ENCODE measurements around the gene IFIH1.

Gene IFIH1

GRCh38 chr2:162298669-162299335 lies 19.7 kb downstream of the IFIH1 start:
- no peak for DNase-seq

GRCh38 chr2:162297925-162298552 lies 20.4 kb downstream of the IFIH1 start:
- Histone ChIP-seq H3K4me1 (peaks cover 0 to 10% (median 1%) of the 10 kb centered on the region in 4 donors), H3K36me3 (peaks cover 0 to 10% (median 0%) of the 10 kb centered on the region in 3 donors), H3K27me3 (no peaks in the 10 kb centered on the region), H3K9me3 (no peaks in the 10 kb centered on the region), H3K27ac (no peak overlapping the region), H3K4me3 (no peak overlapping the region)
- DNase-seq, result peak in 1 of 2 donors; percentile 68
- intact Hi-C loops (cut with DNase I; ENCODE audit: low total_unique reads), result loop anchor here (2.0 kb wide), 1 partner anchor 77 kb away; no protein-coding TSS in a partner anchor
- TF ChIP-seq CTCF (IDR thresholded peaks at IDR 0.05), result peak; percentile 81 to 82

More at GRCh38 chr2:162298669-162299335, 19.7 kb downstream of the IFIH1 start:
- intact Hi-C loops (cut with DNase I; ENCODE audit: low total_unique reads), result loop anchor here (2.0 kb wide), 1 partner anchor 78 kb away; no protein-coding TSS in a partner anchor
- H3K27ac ChIP-seq, result no peak overlapping the region
- H3K36me3 ChIP-seq, result peaks cover 0 to 10% (median 0%) of the 10 kb centered on the region in 3 donors
- no peak for TF ChIP-seq CTCF (IDR thresholded peaks at IDR 0.05)
- no peaks in the 10 kb centered on the region for H3K9me3 ChIP-seq
- H3K27me3 ChIP-seq, result no peaks in the 10 kb centered on the region
- H3K4me3 ChIP-seq, result no peak overlapping the region
- H3K4me1 ChIP-seq, result peaks cover 0 to 3% (median 0%) of the 10 kb centered on the region in 4 donors

GRCh38 chr2:162295009-162295408 lies 23.5 kb downstream of the IFIH1 start:
- H3K36me3 ChIP-seq, result peaks cover 0 to 10% (median 4%) of the 10 kb centered on the region in 3 donors
- intact Hi-C loops (cut with DNase I; ENCODE audit: low total_unique reads), result no loop called here
- no peak for DNase-seq

GRCh38 chr2:162293122-162293786 lies 25.2 kb downstream of the IFIH1 start:
- no peak overlapping the region for H3K27ac ChIP-seq
- DNase-seq, result no peak
- H3K4me1 ChIP-seq, result peaks cover 0 to 10% (median 1%) of the 10 kb centered on the region in 4 donors
- H3K27me3 ChIP-seq, result no peaks in the 10 kb centered on the region
- H3K4me3 ChIP-seq, result no peak overlapping the region
- H3K9me3 ChIP-seq, result no peaks in the 10 kb centered on the region
- no peak for TF ChIP-seq CTCF (IDR thresholded peaks at IDR 0.05)
- intact Hi-C loops (cut with DNase I; ENCODE audit: low total_unique reads), result no loop called here
- peaks cover 3 to 4% (median 4%) of the 10 kb centered on the region in 3 donors for H3K36me3 ChIP-seq

More at GRCh38 chr2:162295009-162295408, 23.5 kb downstream of the IFIH1 start:
- H3K27ac ChIP-seq, result no peak overlapping the region
- peaks cover 0 to 10% (median 1%) of the 10 kb centered on the region in 4 donors for H3K4me1 ChIP-seq
- H3K4me3 ChIP-seq, result no peak overlapping the region
- H3K9me3 ChIP-seq, result no peaks in the 10 kb centered on the region
- no peak for TF ChIP-seq CTCF (IDR thresholded peaks at IDR 0.05)
- no peaks in the 10 kb centered on the region for H3K27me3 ChIP-seq

GRCh38 chr2:162291748-162292147 lies 26.7 kb downstream of the IFIH1 start:
- TF ChIP-seq CTCF (IDR thresholded peaks at IDR 0.05), result no peak
- intact Hi-C loops (cut with DNase I; ENCODE audit: low total_unique reads), result no loop called here
- H3K27ac ChIP-seq, result no peak overlapping the region
- no peaks in the 10 kb centered on the region for H3K9me3 ChIP-seq
- peaks cover 7 to 18% (median 15%) of the 10 kb centered on the region in 3 donors for H3K36me3 ChIP-seq
- no peak overlapping the region for H3K4me3 ChIP-seq
- no peaks in the 10 kb centered on the region for H3K27me3 ChIP-seq
- peaks cover 0 to 10% (median 1%) of the 10 kb centered on the region in 4 donors for H3K4me1 ChIP-seq
- DNase-seq, result no peak
